Bronchial epithelial cell (primary cell): ENCODE results near the gene CHD5. TPM values are rescaled to one million over a fixed set of nuclear protein-coding genes. Genes with fewer than 3 reads are reported as not detected.

ENCODE experiments used
- DNase-seq: peaks from one replicate; pipeline ENCODE4 v3.0.0-alpha.2; 2010; ENCODE audit warnings: low read depth
- FAIRE-seq: peaks from 2 replicates; lab custom pipeline; 2011; peaks lifted over from hg19 to GRCh38; lab: Jason Lieb, UNC
- H3K27me3 ChIP-seq: 2 replicates; pipeline ENCODE4 v1.5.1; 2011; ENCODE audit warnings: low read length; ENCODE audit not compliant: control insufficient read depth, insufficient read depth
- H3K36me3 ChIP-seq: 2 replicates; pipeline ENCODE4 v1.5.1; 2011; ENCODE audit warnings: low read length; ENCODE audit not compliant: control insufficient read depth, insufficient read depth
- H3K4me3 ChIP-seq: 2 replicates; pipeline ENCODE4 v1.5.1; 2011; ENCODE audit warnings: mild to moderate bottlenecking, low read depth, low read length, control low read depth
- CTCF ChIP-seq: IDR thresholded peaks from 2 replicates; pipeline ENCODE4 v1.5.1; 2011; ENCODE audit warnings: mild to moderate bottlenecking, moderate library complexity, low read length, control low read depth, inconsistent platforms; ENCODE audit not compliant: insufficient read depth, severe bottlenecking
- total RNA-seq: library from RNA; depleted of rRNA; stranded (reverse); fragments of >200 nt; gene quantifications from 2 replicates; pipeline ENCODE4 v1.2.1, GENCODE V29; 2014

Gene CHD5
- total RNA-seq, 1 donor from 2014 or later: 0.26 TPM

GRCh38 chr1:6087377-6087772 lies 92.7 kb downstream of the CHD5 start:
- Histone ChIP-seq H3K4me3 (no peak overlapping the region), H3K27me3 (peaks cover 1% of the 10 kb centered on the region), H3K36me3 (no peaks in the 10 kb centered on the region)
- no peak for DNase-seq
- FAIRE-seq: no peak
- no peak for TF ChIP-seq CTCF

- Histone ChIP-seq H3K4me3 (no peak overlapping the region), H3K27me3 (peaks cover 1% of the 10 kb centered on the region), H3K36me3 (no peaks in the 10 kb centered on the region)
- FAIRE-seq (no peak), DNase-seq (no peak)
- no peak for TF ChIP-seq CTCF
Observed at GRCh38 chr1:6086762-6087376, 93.3 kb downstream of the CHD5 start.

GRCh38 chr1:6086358-6086757 lies 93.8 kb downstream of the CHD5 start:
- no peak for TF ChIP-seq CTCF
- DNase-seq (no peak), FAIRE-seq (no peak)
- H3K4me3 ChIP-seq: no peak overlapping the region
- no peaks in the 10 kb centered on the region for H3K36me3 ChIP-seq
- peaks cover 1% of the 10 kb centered on the region for H3K27me3 ChIP-seq

- Histone ChIP-seq H3K27me3 (peaks cover 1% of the 10 kb centered on the region), H3K4me3 (no peak overlapping the region), H3K36me3 (no peaks in the 10 kb centered on the region)
- no peak for FAIRE-seq
- TF ChIP-seq CTCF: no peak
- no peak for DNase-seq
Observed at GRCh38 chr1:6085666-6086065, 94.5 kb downstream of the CHD5 start.

GRCh38 chr1:6084781-6085495 lies 95.2 kb downstream of the CHD5 start:
- DNase-seq (no peak), FAIRE-seq (no peak)
- Histone ChIP-seq H3K36me3 (no peaks in the 10 kb centered on the region), H3K27me3 (peaks cover 1% of the 10 kb centered on the region), H3K4me3 (no peak overlapping the region)
- no peak for TF ChIP-seq CTCF
